ENCODE data around the gene KLHDC7B.
A peak's percentile ranks its signal among the peaks of the same experiment; 100 is the strongest.

KLHDC7B gene

DNA sequence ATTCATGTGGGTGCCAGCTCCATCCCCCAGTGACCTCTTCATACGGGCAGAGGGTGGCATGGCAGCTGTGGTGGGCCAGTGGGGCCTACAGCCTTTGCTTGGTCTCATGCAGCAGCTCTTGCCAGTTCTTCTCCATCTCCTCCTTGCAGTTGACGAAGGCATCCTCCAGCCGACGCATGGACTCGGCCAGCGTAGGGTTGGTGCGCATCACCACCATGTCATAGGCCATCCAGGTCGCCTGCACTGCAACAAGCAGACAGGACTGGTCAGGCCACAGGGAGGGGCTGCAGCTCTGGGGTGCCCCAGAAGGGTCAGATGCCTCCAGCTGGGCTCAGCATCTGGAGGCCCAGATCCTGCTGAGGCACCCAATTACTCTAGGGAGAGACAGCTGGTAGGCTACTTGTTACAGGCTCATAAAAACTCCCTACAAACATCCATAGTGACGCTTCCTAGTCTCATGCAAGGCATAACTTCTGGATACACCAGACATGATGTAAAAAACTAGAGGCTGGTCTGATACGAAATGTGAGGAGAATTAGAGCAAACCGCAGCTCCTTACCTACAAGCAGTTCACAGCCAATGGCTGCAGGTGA, 5.6 kb downstream of the KLHDC7B start:
- DNase-seq, result no peak

DNA sequence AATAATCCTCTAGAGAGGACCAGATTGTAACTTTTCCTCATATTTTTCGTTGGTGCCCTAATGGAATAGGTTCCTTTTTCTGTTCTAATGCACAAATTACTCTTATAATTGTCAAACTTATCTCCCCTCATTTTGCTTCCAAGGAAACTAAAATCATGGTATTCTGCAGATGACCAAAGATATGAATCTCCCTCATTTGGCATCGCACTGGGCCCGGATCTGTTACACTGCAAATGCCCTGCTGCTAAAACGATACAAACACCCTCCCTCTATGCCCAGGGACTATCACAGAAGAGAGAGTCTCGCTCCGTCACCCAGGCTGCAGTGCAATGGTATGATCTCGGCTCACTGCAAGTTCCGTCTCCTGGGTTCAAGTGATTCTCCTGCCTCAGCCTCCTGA, 7.6 kb downstream of the KLHDC7B start:
- DNase-seq, result no peak

DNA sequence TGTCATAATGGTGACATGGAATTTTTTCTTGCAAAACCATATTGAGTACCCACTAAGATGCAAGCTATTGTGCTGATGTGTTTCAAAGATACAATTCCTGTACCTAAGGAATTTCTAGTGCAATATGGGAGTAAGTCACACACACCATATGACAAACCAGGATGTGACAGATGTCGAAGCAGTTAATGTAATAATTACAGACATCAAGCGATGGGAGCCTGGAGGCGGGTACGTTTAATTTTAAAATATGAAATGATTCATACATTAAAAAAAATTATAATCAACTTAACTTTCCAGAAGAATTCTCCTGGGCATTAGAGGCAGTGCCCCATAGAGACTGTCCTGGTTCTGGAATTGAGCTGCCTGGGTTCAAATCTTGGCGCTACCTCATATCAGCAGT, 11.0 kb downstream of the KLHDC7B start:
- no peak for DNase-seq

DNA sequence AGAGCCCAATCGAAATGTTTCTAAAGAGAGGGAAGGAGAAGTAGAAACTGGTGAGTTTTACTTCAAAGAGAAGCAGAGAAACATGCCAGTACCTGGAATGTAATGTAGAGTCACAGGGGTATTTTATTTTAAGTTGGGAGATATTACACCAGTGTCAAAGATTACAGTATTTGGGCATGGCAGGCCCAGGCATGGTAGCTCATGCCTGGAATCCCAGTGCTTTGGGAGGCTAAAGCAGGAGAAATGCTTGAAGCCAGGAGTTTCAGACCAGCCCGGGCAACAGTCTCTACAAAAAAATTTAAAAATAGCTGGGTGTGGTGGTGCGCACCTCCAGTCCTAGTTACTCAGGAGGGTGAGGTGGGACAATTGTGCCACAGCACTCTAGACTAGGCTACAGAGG, 14.3 kb downstream of the KLHDC7B start:
- no peak for DNase-seq

DNA sequence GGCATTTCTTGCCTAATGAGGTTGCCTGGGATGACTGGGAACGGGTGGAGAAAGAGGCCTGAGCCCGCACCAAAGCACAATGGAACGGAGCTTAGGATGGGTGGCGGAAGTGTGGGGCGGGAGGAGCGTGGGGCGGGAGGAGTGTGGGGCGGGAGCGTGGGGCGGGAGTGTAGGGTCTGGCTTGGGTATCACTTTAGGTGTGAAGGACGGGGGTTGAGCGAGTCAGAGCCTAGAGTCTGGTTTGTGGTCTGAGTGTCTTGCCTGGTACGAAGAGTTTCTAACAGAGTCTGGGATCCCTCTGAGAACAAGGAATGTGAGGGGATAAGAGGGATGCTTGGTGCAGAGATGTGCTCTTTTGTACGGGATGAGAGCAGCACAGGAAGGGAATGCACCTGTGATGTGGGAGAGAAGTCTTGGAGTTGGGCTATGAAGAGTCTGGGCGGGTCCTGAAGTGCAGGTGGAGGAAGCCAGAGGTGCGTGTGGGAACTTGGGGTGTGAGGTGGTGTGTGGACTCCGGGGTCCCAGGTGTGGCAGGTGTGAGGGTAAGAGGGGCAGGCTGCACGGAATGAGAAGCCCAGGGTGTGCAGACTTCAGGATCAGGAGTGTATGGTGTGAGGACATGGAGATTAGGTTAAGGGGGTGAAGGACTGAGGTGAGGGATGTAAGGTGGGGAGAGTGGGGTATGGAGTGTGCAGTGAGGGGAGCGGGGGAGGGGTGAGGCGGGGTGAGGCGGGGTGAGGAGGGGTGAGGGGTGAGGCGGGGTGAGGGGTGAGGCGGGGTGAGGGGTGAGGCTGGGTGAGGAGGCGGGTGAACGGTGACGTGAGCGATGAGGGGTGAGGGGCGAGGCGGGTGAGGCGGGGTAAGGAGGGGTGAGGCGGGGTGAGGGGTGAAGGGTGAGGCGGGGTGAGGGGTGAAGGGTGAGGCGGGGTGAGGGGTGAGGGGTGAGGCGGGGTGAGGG, 16.0 kb downstream of the KLHDC7B start:
- no peak for DNase-seq

DNA sequence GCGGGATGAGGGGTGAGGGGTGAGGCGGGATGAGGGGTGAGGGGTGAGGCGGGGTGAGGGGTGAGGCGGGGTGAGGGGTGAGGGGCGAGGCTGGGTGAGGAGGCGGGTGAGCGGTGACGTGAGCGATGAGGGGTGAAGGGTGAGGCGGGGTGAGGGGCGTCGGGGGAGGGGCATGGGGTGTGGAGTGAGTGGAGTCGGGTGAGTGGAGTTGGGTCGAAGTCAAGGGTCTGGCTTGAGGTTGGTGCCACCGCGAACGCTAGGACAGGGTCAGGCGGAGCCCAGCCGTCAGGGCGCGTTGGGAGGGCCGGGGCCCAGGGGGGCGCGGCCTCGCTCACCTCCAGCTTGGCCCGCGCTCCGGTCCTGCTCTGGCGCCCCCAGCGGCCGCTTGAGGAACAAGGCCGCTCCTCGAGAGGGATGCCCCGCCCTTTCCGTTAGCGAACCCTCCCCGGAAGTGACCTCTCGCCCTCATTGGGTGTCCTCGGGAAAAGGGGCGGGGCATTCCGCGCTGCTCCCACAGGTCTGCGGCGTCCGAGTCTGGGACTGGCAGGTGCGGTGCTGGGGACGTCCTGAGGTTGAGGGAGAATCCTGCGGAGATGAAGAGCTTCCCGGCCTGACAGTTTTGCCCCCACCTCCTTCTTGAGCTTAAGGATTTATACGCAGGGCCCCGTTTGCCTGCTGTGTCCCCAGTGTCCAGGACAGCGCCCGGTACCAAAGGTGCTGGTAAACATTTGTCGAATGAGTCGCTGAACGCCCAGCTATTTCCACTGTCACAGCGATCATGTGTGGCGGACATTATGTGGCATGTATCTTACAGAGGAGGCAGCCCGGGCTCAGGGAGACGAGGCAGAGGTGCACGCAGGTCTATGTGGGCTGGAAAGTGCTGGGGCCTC, 17.1 kb downstream of the KLHDC7B start, which contains the start of gene SYCE3:
Gene SYCE3, minus strand, starts transcription at position 397 of the 890 bp plus-strand sequence. CDS start 6,514 bp downstream, outside the sequence.
- peak; percentile 99 for DNase-seq

DNA sequence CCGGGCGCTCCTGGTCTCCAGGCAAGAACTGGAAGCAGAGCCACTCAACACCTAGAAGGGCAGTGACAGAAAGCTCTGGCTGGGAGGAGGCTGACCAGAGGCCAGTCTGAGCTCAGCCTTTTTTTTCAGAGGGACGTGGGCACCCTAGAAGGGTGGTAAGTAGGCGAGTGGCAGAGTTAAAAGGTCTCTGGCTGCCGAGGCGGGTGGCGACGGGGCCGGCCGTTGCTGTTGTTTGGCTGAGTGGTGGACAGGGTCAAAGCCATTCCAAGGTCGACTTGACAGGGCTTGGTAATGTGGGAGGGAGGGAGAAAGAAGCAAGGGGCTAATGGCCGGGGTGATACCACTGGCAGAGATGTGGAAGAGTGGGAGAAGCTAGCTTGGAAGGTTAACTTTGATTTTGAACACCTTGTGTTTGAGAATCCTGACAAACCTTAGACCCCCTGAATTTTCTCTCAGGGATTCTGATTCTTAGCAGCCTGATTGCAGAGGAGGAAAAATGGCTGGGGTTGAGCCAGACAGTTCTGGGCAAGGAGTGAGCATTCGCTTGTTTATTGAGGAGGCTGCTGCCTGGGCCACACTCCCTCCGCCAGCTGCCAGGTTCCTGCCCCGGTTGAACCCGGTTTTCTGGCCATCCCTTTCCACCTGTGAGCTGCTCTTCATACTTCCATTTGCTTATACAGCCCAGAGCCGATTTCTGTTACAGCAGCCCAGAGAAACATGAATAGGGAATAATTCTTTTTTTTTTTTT, 17.9 kb downstream of the KLHDC7B start:
- DNase-seq, result no peak

DNA sequence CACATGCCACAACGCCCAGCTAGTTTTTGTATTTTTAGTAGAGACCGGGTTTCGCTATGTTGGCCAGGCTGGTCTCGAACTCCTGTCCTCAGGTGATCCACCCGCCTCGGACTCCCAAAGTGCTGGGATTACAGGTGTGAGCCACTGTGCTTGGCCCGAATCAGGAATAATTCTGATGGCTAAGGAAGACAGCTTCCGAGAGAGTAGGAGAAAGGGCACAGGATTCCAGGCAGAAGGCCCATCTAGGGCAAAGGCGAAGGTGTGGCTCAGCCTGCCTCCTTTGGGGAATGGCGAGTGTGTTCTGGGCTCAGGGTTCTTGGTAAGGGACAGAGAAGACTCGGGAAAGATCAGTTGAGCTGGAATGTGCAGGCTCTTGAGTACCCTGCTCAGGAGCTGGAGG, 18.6 kb downstream of the KLHDC7B start:
- no peak for DNase-seq

DNA sequence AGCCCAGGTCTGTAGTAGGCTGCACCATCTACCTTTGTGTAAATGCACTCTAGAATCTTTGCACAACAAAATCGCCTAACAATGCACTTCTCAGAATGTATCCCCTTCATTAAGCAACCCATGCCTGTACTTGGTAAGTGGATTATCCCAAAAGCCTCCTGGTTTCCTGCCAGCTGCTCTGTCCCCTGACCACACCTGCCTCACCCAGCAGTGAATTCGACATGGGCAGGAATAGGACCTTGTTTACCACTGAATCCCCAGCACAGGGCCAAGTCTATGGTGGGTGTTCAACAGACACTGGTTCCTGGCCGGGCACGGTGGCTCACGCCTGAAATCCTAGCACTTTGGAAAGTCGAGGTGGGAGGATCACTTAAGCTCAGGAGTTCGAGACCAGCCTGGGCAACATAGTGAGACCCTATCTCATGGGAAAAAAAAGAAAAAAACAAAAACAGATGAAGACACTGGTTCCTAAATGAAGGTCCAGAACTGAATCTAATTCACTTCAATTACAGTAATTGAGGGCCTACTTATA, 22.1 kb downstream of the KLHDC7B start:
- DNase-seq, result no peak

DNA sequence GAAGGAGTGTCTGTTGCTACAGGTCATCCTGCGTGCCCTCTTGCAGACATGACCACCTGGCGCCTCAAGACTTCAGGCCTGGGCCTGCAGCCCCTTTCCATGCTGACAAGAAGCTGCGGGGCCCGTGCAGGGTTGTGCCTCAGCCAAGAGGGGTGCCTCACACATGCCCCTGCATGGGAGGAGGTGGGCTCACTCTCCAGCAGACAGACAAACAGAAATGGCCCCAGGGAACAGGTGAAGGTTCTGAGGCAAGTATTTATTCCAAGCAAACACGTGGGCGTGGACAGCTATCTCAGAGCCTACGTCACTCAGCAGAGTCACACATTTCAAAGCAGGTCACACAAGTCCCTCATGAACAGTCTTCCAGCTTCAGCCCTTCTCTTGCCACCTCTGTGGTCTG, 22.9 kb downstream of the KLHDC7B start:
- no peak for DNase-seq

DNA sequence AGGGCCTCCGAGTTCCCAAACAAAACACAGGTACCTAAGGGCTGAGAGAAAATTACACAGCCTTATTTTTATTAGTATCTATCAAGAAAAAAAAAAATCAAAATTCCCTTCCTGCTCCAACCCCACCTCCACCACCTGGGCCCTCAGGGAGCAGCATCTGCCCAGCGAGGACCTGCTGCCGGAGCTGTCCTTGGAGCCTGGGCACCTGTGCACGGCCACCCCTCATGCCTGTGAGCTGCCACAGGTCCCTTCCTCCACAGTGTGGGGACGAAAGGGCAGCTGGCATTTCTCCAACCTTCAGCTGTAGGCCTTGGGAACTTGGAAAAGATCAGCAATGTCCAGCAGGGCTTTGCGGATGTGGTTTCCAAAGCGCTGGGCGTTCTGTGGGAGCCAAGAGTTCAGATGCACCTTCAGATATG, 23.4 kb downstream of the KLHDC7B start:
- no peak for DNase-seq

DNA sequence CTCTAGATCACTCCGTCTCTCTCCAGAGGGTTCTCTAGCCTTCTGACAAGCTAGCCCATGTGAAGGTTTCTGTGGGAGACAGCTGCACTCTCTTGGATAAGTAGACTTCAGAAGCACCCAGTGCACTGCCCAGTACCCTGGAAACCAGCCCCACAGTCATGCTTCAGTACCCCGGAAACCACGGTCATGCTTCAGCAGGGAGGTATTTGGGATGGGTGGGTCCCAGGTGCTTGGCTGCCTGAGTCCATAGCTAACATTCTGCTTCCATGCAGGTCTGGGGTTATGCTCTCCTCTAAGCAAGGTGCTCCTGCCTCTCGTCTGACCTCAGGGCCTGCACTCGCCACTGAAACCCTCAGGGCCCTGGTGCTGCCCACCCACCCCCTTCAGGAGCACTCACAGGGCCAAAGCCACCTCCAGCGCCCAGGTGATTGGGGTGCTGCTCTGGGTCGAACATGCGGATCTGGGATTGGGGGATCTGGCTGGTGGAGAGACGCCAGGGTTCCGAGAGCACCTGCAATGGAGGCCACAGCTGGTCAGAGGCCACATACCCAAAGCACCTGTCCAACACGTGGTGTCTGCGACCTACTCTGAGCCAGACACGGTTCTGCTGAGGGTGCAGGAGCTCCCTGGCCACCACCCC, 24.3 kb downstream of the KLHDC7B start:
- DNase-seq, result no peak

DNA sequence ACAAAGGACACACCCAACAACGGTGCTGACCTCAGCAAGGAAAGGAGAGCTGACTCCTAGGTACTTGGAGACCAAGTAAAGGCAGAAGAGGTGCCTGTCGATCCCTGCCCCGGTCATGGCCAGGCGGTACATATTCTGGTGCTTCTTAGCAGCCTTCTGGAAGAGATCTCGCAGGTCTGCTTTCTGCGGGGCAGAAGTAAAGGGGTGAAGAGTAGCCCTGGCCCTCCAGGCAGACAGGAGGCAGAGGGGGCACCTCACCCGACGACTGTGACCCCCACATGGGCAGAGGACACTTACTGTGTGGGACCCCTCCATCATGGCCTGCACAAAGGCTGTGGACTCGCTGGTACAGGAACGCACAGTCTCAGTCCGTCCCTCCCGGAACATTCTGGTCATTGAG, 25.2 kb downstream of the KLHDC7B start:
- no peak for DNase-seq

DNA sequence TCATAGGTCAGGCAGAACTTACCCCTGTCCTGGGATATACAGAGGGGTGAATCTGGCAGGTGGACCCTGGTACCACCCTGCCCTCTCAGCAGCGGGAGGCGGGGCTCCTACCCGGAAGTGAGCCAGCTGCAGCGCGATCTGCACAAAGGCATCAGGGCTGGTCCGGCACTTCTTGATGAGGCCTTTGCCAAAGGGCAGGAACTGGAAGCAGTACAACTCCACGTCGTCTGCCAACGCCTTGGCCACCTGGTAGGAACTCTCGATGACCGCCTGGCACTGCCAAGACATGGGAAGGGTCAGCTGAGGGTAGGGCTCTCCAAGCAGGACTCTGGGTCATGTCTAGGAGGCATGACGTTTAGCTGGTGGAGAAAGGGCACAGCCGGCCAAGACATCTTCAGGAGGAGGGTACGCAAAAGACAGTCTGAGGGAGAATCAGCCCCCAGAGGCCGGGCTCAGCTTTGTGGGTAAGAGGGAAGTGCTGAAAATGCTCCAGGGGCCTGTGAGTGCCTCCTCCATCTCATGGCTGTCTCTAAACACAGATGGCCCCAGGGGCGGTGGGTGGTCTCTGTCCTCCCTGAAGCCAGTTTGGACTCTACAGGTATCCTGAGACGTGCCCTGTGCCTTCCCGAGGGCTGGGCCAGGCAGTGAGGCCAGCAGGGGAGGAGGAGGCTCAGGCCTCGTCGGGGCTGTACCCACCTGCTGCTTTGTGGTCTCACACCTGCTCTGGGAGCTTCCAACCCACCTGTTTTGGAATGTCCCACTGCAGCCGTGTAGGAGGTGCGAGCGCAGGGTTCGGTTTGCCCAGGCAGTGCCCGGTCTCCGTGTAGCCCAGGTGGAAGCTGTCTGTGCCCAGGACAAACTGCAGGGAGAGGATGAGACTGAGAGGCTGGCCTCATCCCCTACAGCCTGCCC, 25.8 kb downstream of the KLHDC7B start:
- DNase-seq, result no peak

DNA sequence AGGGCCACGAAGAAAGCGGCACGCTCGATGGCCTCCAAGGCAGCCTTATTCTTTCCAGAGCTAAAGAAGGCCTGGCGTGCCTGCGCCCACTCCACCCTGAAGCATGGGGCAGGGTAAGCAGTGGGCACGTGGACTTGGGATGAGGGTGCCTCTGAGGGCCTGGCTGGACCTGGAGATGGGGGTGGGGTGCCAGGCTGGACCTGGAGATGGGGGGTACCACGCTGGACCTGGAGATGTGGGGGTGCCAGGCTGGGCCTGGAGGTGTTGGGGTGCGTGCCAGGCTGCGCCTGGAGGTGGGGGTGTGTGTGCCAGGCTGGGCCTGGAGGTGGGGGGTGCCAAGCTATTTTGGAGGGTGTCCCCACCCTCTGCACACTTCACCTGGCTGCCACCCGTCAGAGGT, 27.3 kb downstream of the KLHDC7B start:
- DNase-seq, result no peak

DNA sequence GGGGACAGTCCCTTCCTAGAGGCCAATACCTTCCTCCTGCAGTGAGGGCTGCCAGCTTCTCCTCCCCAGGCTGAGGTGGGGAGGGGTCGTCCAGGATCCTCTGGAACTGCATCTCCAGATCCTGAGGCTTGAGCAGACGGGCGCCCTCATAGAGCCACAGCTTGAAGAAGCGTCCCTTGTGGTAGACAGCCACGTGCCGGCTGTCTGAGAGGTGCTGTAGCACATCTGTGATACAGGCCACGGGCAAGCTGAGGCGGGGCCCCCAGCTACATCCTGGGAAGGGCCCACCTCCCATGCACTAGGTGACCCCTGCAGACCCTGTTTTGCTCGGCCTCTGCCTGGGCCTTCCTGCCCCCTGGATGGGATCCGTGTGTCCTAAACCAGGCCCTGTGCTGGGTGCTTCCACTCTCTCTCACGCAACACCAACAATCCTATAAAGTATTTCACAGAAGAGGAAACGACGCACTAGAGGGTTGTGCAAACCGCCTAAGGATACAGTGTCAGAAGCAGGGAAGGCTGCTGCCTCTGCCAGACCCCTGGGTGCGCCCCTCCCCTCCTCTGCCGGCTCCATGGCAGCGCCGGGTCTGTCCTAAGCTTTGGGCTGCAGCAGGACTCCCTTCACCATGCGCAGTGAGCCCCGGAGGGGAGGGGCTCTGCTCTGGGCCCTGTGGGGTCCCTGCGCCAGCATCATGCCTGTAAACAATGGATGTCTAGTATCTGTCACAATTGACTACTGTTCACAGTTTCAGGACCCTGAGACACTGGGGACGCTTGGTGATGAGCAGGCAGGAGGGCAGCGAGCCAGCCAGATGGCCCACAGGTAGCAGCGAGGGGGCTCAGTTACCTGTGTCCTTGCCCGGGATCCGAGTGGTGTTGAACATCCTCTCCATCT, 28.0 kb downstream of the KLHDC7B start:
- DNase-seq, result no peak

DNA sequence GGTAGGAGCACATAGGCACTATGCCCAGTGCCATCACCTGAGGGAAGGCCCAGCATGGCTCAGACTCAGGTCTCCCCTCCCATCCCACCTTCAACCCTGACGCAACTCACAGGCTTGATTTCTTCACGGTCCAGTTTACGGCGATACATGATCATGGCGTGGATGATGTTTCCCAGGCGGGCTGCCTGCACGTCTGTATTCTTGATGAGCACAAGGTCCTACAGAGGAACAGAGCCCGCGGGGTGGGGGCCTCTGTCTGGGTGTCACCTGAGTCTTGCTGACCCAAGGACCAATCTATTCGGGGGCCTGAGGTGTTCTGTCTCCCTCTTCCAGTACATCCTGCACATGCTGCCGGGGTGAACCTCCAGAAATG, 28.7 kb downstream of the KLHDC7B start:
- DNase-seq, result no peak

DNA sequence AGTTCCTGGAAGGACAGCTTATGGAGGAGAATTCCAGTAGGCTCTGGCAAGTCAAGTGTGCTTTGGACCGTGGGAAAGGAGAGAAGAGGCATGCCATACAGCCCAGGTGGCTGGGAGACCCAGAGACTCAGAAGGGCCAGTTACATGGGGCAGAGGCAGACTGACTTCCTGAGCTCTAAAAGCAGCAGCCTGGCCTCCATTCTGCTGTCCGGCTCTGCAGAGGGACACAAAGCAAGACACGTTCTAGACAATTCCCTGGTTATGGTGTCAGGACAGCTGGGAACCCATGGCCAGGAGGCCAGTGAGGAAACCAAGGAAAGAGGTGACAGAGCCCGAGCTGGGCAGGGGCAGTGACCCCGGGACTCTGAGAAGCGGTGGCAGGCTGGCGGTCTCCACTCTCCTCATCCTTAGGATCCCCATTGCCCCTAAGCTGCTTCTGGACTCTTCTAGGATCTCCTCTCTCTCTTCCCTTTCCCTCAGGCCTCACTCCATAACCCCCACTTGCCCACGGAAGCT, 29.8 kb downstream of the KLHDC7B start:
- DNase-seq, result no peak

DNA sequence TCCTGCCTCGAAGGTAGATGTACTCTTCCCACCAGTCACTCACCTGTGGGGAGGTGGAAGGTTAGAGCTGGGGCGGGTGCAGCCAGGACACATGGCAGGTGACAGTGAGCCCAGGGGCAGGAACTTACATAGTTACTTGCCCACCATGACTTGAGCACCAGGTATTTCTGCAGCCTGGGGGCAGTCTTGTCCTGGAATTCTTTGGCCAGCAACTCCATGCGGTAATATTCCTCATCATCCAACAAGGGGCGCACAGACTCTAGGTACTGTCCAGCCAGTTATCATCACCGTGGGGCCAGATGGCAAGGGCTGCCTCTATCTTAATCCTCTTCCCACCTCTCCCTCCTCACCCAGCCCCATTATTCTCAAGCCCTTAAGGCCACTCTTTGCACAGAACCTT, 30.4 kb downstream of the KLHDC7B start:
- no peak for DNase-seq

All from activated CD8-positive, alpha-beta memory T cell treated with anti-CD3 and anti-CD28 coated beads for 24 hours (primary cell).